ENCODE results near the gene MFAP4.

DNA sequence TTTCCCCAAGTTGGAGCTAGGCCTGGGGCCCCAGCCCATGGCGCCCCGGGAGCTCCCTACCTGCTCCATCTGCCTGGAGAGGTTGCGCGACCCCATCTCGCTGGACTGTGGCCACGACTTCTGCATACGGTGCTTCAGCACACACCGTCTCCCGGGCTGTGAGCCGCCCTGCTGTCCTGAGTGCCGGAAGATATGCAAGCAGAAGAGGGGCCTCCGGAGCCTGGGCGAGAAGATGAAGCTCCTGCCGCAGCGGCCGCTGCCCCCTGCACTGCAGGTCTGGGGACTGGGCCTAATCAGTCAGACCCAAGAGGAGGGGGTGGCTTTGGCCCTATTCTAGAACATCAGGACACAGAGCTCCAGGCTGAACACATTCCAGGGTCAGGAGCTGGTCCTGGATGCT is 25.5 kb upstream of the MFAP4 start:
- no peak for TF ChIP-seq POLR2AphosphoS5 (IDR thresholded peaks at IDR 0.05)
- TF ChIP-seq, protein P1, sequence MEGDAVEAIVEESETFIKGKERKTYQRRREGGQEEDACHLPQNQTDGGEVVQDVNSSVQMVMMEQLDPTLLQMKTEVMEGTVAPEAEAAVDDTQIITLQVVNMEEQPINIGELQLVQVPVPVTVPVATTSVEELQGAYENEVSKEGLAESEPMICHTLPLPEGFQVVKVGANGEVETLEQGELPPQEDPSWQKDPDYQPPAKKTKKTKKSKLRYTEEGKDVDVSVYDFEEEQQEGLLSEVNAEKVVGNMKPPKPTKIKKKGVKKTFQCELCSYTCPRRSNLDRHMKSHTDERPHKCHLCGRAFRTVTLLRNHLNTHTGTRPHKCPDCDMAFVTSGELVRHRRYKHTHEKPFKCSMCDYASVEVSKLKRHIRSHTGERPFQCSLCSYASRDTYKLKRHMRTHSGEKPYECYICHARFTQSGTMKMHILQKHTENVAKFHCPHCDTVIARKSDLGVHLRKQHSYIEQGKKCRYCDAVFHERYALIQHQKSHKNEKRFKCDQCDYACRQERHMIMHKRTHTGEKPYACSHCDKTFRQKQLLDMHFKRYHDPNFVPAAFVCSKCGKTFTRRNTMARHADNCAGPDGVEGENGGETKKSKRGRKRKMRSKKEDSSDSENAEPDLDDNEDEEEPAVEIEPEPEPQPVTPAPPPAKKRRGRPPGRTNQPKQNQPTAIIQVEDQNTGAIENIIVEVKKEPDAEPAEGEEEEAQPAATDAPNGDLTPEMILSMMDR (IDR thresholded peaks at IDR 0.05; ENCODE audit: poor library complexity, severe bottlenecking), result no peak
- TF ChIP-seq MXI1 (conservative IDR thresholded peaks at IDR 0.05; ENCODE audit: poor library complexity, severe bottlenecking), result no peak

All from neural cell (in vitro differentiated cells).